GM12801 (cell line): ENCODE results near the gene TMEFF2.

ENCODE experiments used
- TF ChIP-seq, protein P1 (sequence below): IDR thresholded peaks from one replicate; pipeline ENCODE4 v1.5.1; 2011; ENCODE audit warnings: control low read depth; ENCODE audit not compliant: insufficient read length; ENCODE audit errors: extremely low read depth

Gene TMEFF2

GRCh38 chr2:192035731-192036442 is 158.8 kb downstream of the TMEFF2 start:
- TF ChIP-seq, protein P1, sequence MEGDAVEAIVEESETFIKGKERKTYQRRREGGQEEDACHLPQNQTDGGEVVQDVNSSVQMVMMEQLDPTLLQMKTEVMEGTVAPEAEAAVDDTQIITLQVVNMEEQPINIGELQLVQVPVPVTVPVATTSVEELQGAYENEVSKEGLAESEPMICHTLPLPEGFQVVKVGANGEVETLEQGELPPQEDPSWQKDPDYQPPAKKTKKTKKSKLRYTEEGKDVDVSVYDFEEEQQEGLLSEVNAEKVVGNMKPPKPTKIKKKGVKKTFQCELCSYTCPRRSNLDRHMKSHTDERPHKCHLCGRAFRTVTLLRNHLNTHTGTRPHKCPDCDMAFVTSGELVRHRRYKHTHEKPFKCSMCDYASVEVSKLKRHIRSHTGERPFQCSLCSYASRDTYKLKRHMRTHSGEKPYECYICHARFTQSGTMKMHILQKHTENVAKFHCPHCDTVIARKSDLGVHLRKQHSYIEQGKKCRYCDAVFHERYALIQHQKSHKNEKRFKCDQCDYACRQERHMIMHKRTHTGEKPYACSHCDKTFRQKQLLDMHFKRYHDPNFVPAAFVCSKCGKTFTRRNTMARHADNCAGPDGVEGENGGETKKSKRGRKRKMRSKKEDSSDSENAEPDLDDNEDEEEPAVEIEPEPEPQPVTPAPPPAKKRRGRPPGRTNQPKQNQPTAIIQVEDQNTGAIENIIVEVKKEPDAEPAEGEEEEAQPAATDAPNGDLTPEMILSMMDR: no peak

DNA sequence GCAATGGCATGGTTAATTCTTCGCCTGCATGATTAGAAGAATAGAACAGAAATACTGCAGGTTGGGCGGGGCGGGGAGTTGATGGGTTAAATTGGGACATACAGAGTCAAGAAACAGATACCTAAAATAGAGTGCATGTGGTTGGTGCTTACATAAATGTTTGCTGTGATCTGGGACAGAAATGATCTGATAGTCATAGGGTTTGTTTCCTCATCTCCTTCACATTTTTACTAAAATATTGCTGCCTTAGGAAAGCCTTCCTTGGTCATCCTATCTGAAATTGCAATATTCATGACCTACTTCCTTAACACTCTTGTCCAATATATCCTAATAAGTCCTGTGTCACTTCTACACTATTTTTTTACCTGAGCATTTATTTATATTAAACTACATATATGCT is 163.9 kb downstream of the TMEFF2 start:
- TF ChIP-seq, protein P1: no peak

GRCh38 chr2:192030289-192030688 is 164.4 kb downstream of the TMEFF2 start:
- TF ChIP-seq, protein P1: no peak

GRCh38 chr2:192029089-192029488 is 165.6 kb downstream of the TMEFF2 start:
- TF ChIP-seq, protein P1: no peak

GRCh38 chr2:192026825-192027120 is 168.0 kb downstream of the TMEFF2 start:
- TF ChIP-seq, protein P1: no peak

DNA sequence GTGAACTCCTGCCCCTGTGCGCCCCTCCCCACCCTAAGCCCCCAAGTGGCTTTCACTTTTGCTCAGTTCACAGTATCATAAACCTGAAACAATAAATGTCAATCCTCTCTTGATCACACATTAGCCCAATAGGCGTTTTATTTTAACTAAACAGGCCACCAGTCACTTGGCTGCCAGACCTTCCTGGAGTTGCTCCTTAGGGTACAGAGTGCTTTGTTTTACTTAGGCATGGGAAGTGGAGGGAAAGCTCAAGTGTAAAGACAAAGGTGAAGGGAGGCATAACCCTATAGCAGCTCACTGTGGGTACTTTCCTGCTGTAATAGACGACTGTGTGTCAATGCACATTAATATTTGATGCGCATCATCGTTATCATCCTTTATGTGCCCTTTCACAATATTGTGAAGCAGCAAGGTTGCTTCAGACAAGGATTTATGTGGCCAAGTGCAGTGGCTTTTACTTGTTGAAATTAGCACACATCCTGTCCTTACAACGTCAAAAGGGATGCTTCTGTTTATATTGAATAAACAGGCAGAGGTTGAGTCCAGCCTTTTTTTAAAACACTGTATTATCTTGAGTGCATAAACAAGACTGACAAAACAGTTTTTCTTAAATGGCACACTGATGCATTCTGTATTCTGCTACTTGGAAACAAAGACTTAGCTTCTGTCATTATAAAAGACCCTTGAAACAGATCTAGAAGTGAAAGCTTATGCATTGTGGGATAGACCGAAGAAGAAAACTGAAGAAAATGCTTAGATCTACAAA is 168.5 kb downstream of the TMEFF2 start:
- TF ChIP-seq, protein P1: no peak

GRCh38 chr2:192025637-192026036 is 169.1 kb downstream of the TMEFF2 start:
- TF ChIP-seq, protein P1: no peak
